ENCODE results near the gene NIT1.

Gene NIT1

DNA sequence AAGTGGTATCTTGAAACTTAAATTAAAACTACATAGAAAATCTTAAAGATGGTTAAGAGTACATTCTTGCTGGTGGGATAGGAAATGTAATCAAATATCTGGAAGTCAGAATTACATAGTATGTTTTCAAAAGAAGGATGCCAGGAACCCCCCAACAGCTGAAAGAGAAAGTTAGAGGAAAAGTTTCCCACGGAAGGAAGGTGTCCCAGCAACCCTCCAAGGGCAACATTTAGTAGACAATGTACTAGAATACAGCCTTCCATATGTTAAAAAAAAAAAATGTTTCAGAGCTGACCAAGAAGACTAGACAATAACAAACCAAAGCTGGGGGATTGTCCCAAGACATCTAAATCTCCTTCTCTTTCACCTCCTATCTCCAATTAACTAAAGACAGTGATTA lies 12.4 kb downstream of the NIT1 start:
- DNase-seq (ENCODE audit: low read depth, low spot score), result no peak
- H3K4me3 ChIP-seq (ENCODE audit: low read depth, low read length), result no peak overlapping the region
- TF ChIP-seq, protein P1, sequence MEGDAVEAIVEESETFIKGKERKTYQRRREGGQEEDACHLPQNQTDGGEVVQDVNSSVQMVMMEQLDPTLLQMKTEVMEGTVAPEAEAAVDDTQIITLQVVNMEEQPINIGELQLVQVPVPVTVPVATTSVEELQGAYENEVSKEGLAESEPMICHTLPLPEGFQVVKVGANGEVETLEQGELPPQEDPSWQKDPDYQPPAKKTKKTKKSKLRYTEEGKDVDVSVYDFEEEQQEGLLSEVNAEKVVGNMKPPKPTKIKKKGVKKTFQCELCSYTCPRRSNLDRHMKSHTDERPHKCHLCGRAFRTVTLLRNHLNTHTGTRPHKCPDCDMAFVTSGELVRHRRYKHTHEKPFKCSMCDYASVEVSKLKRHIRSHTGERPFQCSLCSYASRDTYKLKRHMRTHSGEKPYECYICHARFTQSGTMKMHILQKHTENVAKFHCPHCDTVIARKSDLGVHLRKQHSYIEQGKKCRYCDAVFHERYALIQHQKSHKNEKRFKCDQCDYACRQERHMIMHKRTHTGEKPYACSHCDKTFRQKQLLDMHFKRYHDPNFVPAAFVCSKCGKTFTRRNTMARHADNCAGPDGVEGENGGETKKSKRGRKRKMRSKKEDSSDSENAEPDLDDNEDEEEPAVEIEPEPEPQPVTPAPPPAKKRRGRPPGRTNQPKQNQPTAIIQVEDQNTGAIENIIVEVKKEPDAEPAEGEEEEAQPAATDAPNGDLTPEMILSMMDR (IDR thresholded peaks at IDR 0.05; ENCODE audit: low read depth, low read length), result no peak

DNA sequence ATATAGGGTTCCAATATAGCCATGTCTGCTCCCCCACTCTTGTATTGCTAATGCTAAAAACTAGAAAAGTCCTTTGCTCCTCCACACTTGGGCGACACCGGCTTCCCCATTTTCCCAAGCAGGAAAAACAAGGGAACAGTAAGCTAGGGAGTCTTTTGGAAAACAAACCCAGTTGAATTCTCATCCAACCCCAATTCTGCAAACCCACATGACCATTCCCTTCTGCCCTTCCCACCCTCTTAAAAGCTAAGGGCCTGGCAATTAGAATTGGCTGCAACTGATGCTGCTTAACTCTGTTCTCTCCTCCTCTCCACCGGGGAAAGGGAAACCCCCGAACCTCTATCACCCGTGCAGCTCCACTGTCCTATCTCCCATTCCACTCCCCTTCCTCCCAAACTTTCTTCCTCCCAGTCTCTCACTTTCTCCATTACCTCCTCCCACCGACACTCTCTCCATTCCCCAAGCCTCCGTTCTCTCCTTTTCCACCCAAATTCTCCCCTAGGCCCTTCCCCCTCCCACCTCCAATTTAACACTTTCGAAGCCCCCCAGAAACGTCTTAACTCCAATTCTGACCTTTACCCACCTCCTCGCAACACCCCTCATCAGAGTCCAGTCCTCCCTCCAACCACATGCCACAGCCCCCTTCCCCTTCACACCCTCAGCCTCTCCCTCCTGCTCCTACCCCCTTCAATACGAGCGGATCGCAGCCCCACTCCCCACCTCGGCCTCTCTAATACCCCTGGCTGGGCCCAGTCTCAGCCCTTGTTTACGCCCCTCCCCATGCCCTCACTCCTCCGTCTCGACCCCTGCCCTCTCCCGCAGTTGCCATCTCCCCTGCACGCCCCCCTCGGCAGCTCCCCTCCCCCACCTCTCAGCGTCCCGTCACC lies 13.9 kb downstream of the NIT1 start:
- H3K4me3 ChIP-seq (ENCODE audit: low read depth, low read length), result peak overlapping the region; percentile 86
- in situ Hi-C loops (cut with HindIII; ENCODE audit: low sequenced_read_pairs), result loop anchor here (25.0 kb wide), 1 partner anchor 94 kb away; the partner anchor contains the start of genes TSTD1 and USF1
- TF ChIP-seq, protein P1 (IDR thresholded peaks at IDR 0.05; ENCODE audit: low read depth, low read length), result no peak
- DNase-seq (ENCODE audit: low read depth, low spot score), result peak; percentile 11

More for the DNA sequence above, 12.4 kb downstream of the NIT1 start:
- in situ Hi-C loops (cut with HindIII; ENCODE audit: low sequenced_read_pairs), result loop anchor here (25.0 kb wide), 1 partner anchor 93 kb away; the partner anchor contains the start of genes TSTD1 and USF1

DNA sequence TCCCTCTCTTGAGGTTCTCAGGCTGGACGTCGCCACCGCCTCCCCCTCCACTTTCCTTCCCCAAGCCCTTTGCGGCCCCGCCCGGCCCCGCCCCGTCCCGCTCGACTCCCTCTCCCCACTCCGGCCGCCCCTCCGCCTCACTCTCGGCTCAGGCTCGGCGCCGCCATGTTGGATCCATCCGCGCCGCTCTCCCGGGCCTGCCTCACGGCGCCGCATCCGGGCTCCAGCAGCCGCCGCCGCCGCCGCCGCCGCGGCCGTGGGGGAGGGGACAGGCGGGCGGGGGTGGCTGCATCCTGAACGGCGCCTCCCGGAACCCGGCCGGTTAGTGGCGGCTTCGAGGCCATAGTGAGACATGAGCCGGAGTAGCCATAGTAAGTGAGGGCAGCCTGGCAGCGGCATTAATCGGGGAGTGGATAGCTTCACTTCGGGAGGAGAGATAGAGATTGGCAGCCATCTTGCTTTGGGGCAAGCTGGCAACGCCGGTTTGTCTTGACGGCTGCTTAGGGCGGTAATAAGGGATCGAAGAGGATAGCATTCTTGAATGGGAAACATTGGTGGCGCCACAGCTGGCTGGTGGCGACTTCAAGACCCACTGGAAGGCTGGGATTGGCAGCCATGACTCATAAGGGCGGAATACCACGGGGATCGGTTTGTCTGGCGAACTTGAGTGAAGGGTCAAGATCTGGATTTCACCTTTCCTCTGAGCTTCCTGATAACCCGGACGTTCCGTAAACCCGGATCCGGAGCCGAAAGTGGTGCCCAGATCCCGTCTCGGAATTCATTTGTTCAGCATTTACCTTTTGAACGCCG lies 14.7 kb downstream of the NIT1 start, which contains the start of gene DEDD:
Gene DEDD, minus strand, starts transcription at position 258 of the 810 bp plus-strand sequence. CDS start 8,205 bp downstream, outside the sequence.
- TF ChIP-seq, protein P1 (IDR thresholded peaks at IDR 0.05; ENCODE audit: low read depth, low read length), result no peak
- H3K4me3 ChIP-seq (ENCODE audit: low read depth, low read length), result peak within 1 kb of the TSS; percentile 86
- in situ Hi-C loops (cut with HindIII; ENCODE audit: low sequenced_read_pairs), result loop anchor here (25.0 kb wide), 1 partner anchor 95 kb away; the partner anchor contains the start of genes TSTD1 and USF1
- DNase-seq (ENCODE audit: low read depth, low spot score), result peak; percentile 97

DNA sequence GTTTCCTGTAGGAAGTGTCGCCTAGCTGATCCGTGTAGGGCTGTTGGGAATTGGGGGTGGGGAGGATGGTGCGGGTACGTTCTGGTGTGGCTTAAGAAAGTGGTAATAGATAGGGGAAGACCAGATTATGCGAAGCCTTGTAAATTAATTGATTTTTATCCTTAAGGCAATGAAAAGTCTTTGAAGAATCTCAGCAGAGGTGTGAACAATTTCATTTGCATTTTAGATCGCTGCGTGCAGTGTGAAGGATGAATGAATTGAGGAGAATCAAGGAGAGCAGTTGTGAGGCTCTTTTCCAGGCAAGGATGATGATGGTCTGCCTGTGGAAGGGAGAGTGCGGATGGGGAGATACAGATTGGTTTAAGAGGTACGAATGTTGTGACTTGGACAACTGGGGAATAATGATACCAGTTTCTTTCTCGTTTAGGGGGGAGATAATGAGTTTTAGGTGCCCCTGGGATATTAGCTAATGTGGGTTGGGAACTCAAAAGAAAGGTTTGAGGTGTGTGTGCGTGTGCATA lies 15.4 kb downstream of the NIT1 start:
- H3K4me3 ChIP-seq (ENCODE audit: low read depth, low read length), result peak overlapping the region; percentile 86
- TF ChIP-seq, protein P1 (IDR thresholded peaks at IDR 0.05; ENCODE audit: low read depth, low read length), result no peak
- DNase-seq (ENCODE audit: low read depth, low spot score), result no peak
- in situ Hi-C loops (cut with HindIII; ENCODE audit: low sequenced_read_pairs), result loop anchor here (25.0 kb wide), 1 partner anchor 96 kb away; the partner anchor contains the start of genes TSTD1 and USF1

DNA sequence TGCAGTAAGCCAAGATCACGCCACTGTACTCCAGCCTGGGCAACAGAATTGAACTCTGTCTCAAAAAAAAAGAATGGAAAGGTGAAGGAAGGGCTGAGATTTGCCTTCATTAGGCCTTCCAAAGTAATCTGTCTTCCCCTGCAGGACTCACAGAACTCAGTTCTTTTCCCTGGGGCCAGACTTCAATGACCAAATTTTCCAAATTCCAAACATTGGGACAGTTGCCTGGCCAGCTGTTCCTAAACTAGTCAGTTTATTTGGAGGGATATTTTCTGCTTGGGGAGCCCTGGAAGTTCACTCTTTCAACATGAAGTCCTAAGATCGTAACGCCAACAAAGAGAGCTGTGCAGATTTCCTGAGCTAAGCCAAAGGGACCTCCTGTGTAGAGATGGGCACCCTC lies 20.0 kb downstream of the NIT1 start:
- in situ Hi-C loops (cut with HindIII; ENCODE audit: low sequenced_read_pairs), result loop anchor here (25.0 kb wide), 1 partner anchor 101 kb away; the partner anchor contains the start of genes TSTD1 and USF1
- H3K4me3 ChIP-seq (ENCODE audit: low read depth, low read length), result no peak overlapping the region
- DNase-seq (ENCODE audit: low read depth, low spot score), result no peak
- TF ChIP-seq, protein P1 (IDR thresholded peaks at IDR 0.05; ENCODE audit: low read depth, low read length), result no peak

DNA sequence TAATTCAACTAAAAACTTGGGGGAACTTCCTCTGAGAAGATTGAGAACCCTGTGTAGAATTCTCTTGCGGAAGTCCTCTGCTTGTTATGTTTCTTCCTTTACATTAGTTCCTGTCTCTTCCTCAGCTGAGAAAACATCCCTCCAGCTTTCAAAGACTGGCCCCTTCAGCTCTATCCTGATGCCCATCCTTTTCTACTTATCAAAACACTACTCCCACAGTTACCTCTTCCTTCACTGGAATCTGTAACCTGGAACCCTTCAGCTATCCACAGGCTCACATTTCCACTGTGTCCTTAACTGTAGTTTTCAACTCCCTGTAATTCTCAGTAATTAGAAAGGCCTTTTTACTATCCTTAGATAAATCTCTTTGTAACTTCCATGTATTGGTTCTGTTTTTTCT lies 20.5 kb downstream of the NIT1 start:
- H3K4me3 ChIP-seq (ENCODE audit: low read depth, low read length), result no peak overlapping the region
- in situ Hi-C loops (cut with HindIII; ENCODE audit: low sequenced_read_pairs), result loop anchor here (25.0 kb wide), 1 partner anchor 101 kb away; the partner anchor contains the start of genes TSTD1 and USF1
- DNase-seq (ENCODE audit: low read depth, low spot score), result no peak
- TF ChIP-seq, protein P1 (IDR thresholded peaks at IDR 0.05; ENCODE audit: low read depth, low read length), result no peak

All from astrocyte of the spinal cord (primary cell).